M059J (cell line): Measurements from ENCODE around the gene AKIRIN1. TPM values are rescaled to one million over a fixed set of nuclear protein-coding genes. Genes with fewer than 3 reads are reported as not detected.
"Not testable (repeated sequence)": the region's sequence is repeated elsewhere in the genome, so short reads cannot be mapped to it uniquely, and the experiment has no call there.

Experiments used
- DNase-seq: peaks from one replicate; pipeline ENCODE4 v3.0.0-alpha.2; 2012; ENCODE audit warnings: low read depth
- total RNA-seq: library from RNA; depleted of rRNA; stranded (reverse); fragments of >200 nt; shearing (Covaris generic); gene quantifications from 2 replicates; pipeline ENCODE4 v1.2.3, GENCODE V29; 2014; rRNA removed

Gene AKIRIN1, protein sequence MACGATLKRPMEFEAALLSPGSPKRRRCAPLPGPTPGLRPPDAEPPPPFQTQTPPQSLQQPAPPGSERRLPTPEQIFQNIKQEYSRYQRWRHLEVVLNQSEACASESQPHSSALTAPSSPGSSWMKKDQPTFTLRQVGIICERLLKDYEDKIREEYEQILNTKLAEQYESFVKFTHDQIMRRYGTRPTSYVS
- 57.2 and 66.6 TPM in 2 replicates for total RNA-seq

- DNase-seq = peak; percentile 93
These were observed at the start of gene AKIRIN1 for GRCh38 chr1:38990738-38991637. Gene AKIRIN1 (plus strand): TSS chr1:38991276. CDS start chr1:38991381, 105 bp downstream.

DNA sequence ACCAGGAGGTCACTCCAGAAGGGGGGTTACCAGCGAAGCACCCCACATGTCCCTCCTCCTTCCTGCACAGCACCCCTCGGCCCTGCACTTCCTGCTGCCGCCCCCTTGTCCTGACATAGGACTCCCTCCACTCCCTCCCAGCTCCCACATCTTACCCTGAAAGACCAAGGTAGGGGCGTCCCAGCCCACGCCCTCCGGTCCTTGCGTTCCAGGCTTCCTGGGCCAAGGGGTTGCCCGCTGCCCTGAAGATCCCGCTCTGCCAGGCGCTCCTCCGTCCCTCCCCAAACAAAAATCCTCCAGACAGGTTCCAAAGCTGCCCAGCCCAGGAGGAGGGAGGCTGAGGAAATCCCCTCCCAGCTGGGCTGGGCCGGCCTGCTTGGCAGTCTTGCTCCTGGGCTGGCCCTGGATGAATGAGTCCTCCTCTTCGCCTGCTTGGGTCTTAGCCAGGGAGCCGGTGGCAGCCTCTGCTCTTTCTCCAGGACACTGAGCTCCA, 49.5 kb upstream of the AKIRIN1 start, which contains the start of gene RHBDL2:
Gene RHBDL2 (minus strand): TSS at position 304 of the 493 bp plus-strand sequence. CDS start 22,618 bp downstream, outside the sequence.
- DNase-seq = peak; percentile 83

DNA sequence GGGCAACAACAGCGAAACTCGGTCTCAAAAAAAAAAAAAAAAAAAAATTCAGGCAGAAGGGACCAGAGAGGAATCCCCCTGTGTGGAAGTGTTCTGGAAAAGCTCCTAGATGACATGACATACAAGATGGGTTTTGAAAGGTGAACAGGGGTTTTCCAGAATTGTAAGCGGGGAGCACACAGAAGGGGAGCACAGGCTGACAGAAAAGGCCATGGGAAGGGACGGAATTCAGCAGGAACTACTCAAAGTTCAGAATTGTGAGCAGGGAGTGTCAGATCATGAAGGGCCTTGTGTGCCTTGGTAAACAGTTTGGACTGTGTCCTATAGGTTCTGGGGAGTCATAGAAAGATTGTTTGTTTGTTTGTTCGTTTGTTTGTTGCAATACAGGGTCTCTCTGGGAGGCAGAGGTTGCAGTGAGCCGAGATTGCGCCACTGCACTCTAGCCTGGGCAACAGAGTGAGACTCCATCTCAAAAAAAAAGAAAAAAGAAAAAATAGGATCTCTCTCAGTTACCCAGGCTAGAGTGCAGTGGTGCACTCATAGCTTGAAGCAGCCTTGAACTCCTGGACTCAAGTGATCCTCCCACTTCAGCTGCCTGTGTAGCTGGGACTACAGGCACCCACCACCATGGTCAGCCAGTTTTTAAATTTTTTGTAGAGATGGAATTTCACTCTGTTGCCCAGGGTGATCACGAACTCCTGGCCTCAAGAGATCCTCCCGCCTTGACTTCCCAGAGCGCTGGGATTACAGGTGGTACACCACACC, 48.2 kb upstream of the AKIRIN1 start:
- no peak for DNase-seq

- no peak for DNase-seq
These were observed 46.5 kb upstream of the AKIRIN1 start for GRCh38 chr1:38944547-38944946.

- DNase-seq = no peak
These were observed 40.5 kb upstream of the AKIRIN1 start for GRCh38 chr1:38950553-38950952.

DNA sequence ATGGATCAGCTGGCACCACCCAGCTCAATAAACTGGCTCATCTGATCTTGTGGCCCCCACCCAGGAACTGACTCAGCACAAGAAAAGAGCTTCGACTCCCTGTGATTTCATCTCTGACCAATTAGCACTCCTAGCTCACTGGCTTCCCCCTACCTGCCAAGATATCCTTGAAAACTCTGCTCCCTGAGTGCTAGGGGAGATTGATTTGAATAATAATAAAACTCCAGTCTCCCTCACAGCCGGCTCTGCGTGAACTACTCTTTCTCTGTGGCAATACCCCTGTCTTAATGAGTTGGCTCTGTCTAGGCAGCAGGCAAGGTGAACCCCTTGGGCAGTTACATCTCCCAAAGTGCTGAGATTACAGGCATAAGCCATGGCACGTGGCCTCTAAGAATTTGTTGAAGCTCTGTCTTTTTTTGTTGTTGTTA, 37.6 kb upstream of the AKIRIN1 start:
- DNase-seq = peak; percentile 36

DNA sequence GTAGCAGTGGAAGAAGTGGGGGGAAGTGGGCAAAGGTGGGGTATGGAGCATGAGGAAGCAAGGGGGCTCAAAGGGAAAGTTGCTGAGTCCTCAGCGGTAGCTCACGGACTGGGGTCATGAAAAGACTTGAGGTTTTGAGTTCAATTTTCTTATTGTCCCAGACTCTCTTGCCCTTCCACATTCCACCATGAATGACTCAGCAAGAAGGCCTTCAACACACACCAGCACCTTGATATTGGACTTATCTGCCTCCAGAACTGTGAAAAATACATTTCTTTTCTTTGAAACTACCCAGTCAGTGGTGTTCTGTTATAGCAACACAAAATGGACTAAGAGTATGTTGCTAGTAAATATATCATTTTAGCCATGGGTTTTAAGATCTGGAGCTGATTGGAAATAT, 32.1 kb upstream of the AKIRIN1 start:
- peak; percentile 84 for DNase-seq

GRCh38 chr1:38962113-38962512, 29.0 kb upstream of the AKIRIN1 start:
- peak; percentile 86 for DNase-seq

DNA sequence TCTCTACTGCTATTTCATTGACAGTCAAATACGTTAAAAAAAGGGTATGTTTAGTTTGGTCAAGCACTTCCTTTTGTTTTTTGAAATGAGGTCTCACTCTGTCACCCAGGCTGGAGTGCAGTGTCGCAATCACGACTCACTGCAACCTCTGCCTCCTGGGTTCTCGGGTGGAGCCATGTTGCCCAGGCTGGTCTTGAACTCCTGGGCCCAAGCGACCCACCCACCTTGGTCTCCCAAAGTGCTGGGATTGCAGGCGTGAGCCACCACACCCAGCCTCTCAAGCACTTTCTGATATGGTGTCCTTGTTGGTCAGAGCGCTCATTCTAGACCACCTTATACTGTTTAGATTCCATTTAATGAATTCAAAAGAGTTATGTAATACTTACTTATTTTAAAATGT, 28.5 kb upstream of the AKIRIN1 start:
- peak; percentile 60 for DNase-seq

GRCh38 chr1:38964140-38964548, 26.9 kb upstream of the AKIRIN1 start:
- peak; percentile 26 for DNase-seq

- DNase-seq = not testable (repeated sequence)
These were observed 17.9 kb upstream of the AKIRIN1 start for GRCh38 chr1:38973145-38973544.

DNA sequence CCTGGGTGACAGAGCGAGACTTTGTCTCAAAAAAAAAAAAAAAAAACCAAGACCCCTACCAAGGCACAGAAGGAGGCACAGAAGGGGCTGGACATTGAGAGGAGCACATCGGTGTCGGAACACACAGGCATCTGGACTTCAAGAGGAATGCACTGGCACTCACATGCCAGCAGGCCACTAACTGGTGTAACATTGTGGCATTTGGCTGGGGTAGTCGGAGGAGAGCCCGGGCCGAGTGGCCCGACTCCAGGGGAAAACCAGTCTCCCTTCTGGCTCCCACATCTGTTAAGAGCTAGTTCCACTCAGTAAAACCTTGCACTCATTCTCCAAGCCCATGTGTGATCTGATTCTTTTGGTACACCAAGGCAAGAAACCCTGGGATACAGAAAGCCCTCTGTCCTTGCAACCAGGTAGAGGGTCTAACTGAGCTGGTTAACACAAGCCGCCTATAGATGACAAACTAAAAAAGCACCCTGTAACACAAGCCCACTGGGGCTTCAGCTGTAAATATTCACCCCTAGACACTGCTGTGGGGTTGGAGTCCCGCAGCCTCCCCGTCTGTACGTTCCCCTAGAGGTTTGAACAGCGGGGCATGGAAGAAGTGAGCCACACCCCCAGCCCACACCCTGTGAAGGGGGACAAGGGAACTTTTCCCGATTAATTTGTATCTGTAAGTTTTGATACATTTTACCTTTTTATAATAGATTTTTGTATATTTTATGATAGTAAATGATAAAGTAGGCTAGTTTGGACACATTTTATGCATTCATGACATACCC, 17.2 kb upstream of the AKIRIN1 start:
- DNase-seq = no peak

GRCh38 chr1:38977399-38978244, 13.5 kb upstream of the AKIRIN1 start:
- DNase-seq = not testable (repeated sequence)

DNA sequence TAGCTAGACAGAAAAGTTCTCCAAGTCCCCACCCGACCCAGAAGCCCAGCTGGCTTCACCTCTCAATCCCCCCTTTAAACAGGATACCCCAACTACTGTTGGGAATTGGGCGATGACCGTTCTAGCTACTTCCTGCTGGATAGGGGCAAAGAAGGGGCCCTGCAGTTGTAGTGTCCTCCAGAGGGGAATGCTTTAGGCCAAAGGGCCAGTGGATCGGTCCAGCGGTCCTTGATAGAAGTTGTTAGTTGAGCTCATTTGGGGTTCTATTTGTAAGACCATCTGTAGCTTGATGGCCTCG, 12.9 kb upstream of the AKIRIN1 start:
- DNase-seq = not testable (repeated sequence)

DNA sequence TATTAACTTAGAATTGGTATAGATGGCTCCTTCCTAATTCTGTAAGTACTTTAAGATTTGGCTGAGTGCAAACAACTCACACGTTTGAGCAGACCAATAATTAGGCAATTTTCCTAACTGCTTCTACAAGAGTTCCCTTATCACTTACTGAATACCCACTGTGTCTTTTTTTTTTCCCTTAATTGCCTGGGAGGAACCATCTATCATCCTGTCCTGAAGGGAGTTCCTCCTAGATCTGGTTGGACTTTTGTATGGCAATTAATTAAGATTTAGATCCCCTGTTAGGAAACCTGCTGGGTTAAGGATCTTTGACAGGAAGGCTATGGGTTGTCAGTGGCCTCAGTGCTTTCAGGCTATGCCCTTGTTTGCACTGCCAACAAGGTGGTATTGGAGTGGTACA, 11.7 kb upstream of the AKIRIN1 start:
- DNase-seq = not testable (repeated sequence)

DNA sequence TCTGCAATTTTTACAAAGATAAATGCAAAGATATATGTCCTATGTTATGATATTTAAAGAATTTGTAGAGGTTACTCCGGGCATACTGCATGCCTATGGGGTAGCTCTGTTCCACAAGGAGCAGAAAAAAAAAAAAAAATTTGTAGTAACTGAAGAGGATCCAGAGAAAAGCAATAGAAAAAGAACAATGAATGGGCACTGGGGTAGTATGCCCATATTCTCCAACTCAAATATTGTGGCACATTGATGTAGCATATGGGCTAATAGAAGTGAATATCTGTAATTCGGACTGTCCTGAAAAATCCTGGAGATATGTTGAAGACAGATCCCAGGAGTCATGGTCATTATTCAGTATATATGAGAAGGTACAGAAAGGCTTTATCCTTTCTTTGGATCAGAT, 1.1 kb upstream of the AKIRIN1 start:
- DNase-seq = no peak

- DNase-seq = peak; percentile 25
These were observed 714 bp upstream of the AKIRIN1 start for GRCh38 chr1:38990386-38990737.

DNA sequence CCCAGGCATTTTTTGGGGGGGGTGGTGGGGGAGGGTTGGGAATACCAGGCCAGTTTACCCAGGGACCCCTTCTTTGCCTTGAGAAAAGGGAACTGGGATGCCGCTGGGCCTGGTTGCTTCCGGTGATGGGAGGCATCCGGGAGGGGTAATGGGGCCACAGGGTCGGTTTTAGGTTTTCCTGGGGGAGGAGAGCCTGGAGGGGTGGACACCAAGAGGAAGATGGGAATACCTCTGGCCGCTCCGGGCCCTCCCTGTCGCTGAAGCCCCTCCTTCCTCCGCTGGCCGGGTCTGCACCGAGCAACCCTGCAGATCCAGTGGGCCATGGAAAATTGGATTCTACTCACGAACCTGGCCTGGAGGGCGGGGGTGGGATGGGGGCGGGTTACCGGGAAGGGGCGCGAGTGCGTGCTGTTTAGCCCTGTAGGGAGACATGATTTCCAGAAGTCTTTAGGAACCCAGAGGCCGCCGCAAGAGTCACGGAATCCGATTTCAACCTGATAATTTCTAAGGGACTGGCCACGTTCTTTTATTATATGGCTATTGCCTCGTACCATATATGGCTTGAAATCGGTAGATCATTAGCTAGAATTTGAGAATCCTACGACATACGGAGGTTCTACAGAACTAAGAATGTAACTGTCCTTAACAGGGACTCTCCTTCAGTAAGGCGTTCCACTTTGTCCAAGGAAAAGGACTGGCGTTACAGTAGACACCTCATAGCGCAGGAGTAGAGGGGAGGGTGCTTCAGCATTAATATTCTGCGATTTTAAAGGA, 749 bp downstream of the AKIRIN1 start:
- peak; percentile 46 for DNase-seq

DNA sequence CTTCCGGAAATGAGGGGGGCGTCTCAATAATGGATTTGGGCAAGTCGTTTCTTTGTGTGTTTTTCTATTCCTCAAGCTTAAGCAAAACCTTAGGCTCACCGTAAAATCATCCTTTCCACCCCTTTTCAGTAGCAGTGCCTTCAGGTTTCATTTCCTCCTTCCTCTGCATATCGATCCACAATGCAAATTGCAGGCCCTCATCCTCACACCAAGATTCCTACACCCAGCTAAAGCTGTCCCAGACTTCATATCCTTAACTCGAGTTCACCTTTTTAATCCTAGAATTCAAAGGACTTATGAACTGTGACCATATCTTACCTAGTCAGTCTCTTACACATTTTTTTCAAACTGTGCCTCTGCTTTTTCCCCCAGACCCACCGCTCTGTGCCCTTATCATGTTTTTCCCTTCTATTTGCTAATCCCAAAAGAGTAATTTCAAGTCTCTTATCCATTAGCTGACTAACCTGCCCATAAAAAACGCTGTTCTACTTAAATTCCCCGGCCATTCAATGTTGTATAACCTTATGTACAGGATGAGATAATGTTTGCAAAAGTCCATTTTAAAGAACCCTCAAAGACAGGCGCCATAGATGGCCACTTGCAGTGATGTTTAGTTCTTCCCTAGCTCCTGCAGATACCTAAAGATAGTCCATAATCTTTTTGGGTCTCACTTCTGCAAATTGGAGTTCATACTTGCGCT, 1.5 kb downstream of the AKIRIN1 start:
- no peak for DNase-seq
